ENCODE data around the gene RHPN2. TPM values are rescaled to one million over a fixed set of nuclear protein-coding genes. Genes with fewer than 3 reads are reported as not detected.
A peak's percentile ranks its signal among the peaks of the same experiment; 100 is the strongest.

Gene RHPN2
- polyA plus RNA-seq, 2 of the 4 experiments (the other 2 are of a cell fraction) = 60.5 to 140 TPM

DNA sequence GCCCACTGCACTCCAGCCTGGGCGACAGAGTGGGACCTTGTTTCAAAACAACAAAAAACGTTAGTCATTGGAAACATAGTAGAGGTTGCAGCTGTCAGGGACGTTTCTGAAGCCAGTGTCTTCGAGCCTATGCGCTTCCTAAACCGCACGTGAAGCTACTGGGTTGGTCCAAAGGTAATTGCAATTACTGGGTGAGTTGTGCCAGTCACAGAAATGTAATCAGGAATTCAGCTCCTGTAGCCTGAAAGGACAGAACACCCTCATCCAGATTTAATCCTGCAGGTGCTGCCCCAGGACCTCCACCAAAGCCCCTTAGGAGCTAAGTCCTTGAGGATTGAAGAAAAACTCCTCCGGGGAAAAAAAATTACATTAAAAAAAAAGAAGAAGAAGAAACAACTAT is 2.4 kb upstream of the RHPN2 start:
- Histone ChIP-seq H3K4me2 (no peak overlapping the region), H3K27ac (peak overlapping the region; percentile 7 to 79; a peak in 3 of 6 replicates), H3K4me3 (no peak overlapping the region), H3K9me3 (no peaks in the 10 kb centered on the region), H3K4me1 (peaks cover 62% of the 10 kb centered on the region)
- ATAC-seq (no peak), FAIRE-seq (no peak), DNase-seq (ENCODE audit: low read depth in 1 of 2, low spot score in 1 of 2) (no peak)
- WGBS (ENCODE audit: missing lambda C conversion rate) = 85% methylated on average over 8 of the region's 8 CpGs
- ChIA-PET POLR2A (interaction anchor here (0.7 to 1.0 kb wide), 2 partner anchors 35 to 46 kb away, joined by 4 read pairs; no protein-coding TSS in a partner anchor), CTCF (interaction anchor here (0.9 to 4.7 kb wide), 5 partner anchors 10 to 1415 kb away, joined by 4 to 25 read pairs (median 6); partner anchors contain the start of gene WTIP)
- no peak for TF ChIP-seq REST (IDR thresholded peaks at IDR 0.05)
- no peak for TF ChIP-seq POLR2AphosphoS2 (conservative IDR thresholded peaks at IDR 0.05; ENCODE audit: low read length)
- no peak for TF ChIP-seq PHF8 (IDR thresholded peaks at IDR 0.05; ENCODE audit: borderline replicate concordance, low read depth)
- no peak for TF ChIP-seq ZNF302 (CRISPR knock-in tag; IDR thresholded peaks at IDR 0.05)
- TF ChIP-seq ESRRA (IDR thresholded peaks at IDR 0.05; ENCODE audit: borderline replicate concordance, low read length) = no peak
- TF ChIP-seq, protein P1, sequence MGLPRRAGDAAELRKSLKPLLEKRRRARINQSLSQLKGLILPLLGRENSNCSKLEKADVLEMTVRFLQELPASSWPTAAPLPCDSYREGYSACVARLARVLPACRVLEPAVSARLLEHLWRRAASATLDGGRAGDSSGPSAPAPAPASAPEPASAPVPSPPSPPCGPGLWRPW (IDR thresholded peaks at IDR 0.05) = no peak
- TF ChIP-seq HOXB13 (CRISPR knock-in tag; IDR thresholded peaks at IDR 0.05; ENCODE audit: low read depth) = no peak

GRCh38 chr19:33066543-33066942 is 1.9 kb upstream of the RHPN2 start:
- H3K4me2 ChIP-seq = no peak overlapping the region
- POLR2A ChIA-PET = no interaction called here
- peaks cover 61% of the 10 kb centered on the region for H3K4me1 ChIP-seq
- FAIRE-seq (peak; percentile 43), DNase-seq (ENCODE audit: low read depth in 1 of 2, low spot score in 1 of 2) (no peak), ATAC-seq (no peak)
- H3K27ac ChIP-seq = peak overlapping the region in 1 of 2 experiments; percentile 90; a peak in 2 of 6 replicates
- H3K4me3 ChIP-seq = no peak overlapping the region
- no peaks in the 10 kb centered on the region for H3K9me3 ChIP-seq
- TF ChIP-seq, protein P2, sequence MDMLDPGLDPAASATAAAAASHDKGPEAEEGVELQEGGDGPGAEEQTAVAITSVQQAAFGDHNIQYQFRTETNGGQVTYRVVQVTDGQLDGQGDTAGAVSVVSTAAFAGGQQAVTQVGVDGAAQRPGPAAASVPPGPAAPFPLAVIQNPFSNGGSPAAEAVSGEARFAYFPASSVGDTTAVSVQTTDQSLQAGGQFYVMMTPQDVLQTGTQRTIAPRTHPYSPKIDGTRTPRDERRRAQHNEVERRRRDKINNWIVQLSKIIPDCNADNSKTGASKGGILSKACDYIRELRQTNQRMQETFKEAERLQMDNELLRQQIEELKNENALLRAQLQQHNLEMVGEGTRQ (IDR thresholded peaks at IDR 0.05) = no peak
- TF ChIP-seq, protein P3, sequence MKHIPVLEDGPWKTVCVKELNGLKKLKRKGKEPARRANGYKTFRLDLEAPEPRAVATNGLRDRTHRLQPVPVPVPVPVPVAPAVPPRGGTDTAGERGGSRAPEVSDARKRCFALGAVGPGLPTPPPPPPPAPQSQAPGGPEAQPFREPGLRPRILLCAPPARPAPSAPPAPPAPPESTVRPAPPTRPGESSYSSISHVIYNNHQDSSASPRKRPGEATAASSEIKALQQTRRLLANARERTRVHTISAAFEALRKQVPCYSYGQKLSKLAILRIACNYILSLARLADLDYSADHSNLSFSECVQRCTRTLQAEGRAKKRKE (CRISPR knock-in tag; IDR thresholded peaks at IDR 0.05; ENCODE audit: low read depth) = no peak
- TF ChIP-seq JUNB (IDR thresholded peaks at IDR 0.05) = no peak
- no peak for TF ChIP-seq POLR2A (IDR thresholded peaks at IDR 0.05; ENCODE audit: low read length)
- no peak for TF ChIP-seq EP300 (IDR thresholded peaks at IDR 0.05)
- CTCF ChIA-PET = interaction anchor here (1.6 to 4.7 kb wide), 3 partner anchors 11 to 90 kb away, joined by 3 to 25 read pairs (median 11); no protein-coding TSS in a partner anchor
- WGBS (ENCODE audit: missing lambda C conversion rate) = 94% methylated on average over 18 of the region's 18 CpGs

DNA sequence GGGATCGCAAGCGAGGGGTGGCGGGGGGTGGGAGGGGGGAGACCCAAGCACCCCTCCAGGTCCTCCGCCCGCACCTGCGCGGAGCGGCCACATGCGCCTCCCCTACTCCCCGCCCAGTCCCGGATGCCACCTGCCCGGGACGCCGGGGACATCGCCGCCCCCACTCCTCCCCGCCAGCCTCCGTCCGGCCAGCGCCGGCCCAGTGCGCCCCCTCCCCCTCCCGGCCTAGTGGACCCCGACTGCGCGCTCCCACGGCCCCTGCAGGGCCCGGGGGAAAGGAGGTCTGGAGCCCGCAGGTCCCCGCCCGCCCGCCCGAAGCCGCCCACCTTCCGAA is 263 bp downstream of the RHPN2 start:
- ChIA-PET POLR2A (interaction anchor here (1.2 to 2.9 kb wide), 8 partner anchors 9 to 389 kb away, joined by 3 to 16 read pairs (median 12); partner anchors contain the start of genes ANKRD27 and GPATCH1), CTCF (interaction anchor here (1.1 to 4.7 kb wide), 6 partner anchors 12 to 89 kb away, joined by 3 to 25 read pairs (median 8); no protein-coding TSS in a partner anchor)
- DNase-seq (ENCODE audit: low read depth in 1 of 2, low spot score in 1 of 2) (peak in 1 of 2 experiments; percentile 68), FAIRE-seq (no peak), ATAC-seq (peak; percentile 72 to 75)
- H3K4me1 ChIP-seq = peaks cover 61% of the 10 kb centered on the region
- H3K9me3 ChIP-seq = no peaks in the 10 kb centered on the region
- H3K4me3 ChIP-seq = peak overlapping the region; percentile 84
- peak overlapping the region; percentile 90 to 93 for H3K27ac ChIP-seq
- H3K4me2 ChIP-seq = peak overlapping the region; percentile 93
- WGBS (ENCODE audit: missing lambda C conversion rate) = 0% methylated on average over 15 of the region's 35 CpGs
- no peak for TF ChIP-seq EP300 (IDR thresholded peaks at IDR 0.05)
- no peak for TF ChIP-seq HOXB5 (CRISPR knock-in tag; IDR thresholded peaks at IDR 0.05)
- TF ChIP-seq REST (IDR thresholded peaks at IDR 0.05) = no peak
- TF ChIP-seq ZFP36 (IDR thresholded peaks at IDR 0.05; ENCODE audit: borderline replicate concordance, partially characterized antibody) = no peak
- TF ChIP-seq HMGXB4 (CRISPR knock-in tag; IDR thresholded peaks at IDR 0.05; ENCODE audit: borderline replicate concordance) = no peak
- TF ChIP-seq RARB (CRISPR knock-in tag; IDR thresholded peaks at IDR 0.05) = no peak
- no peak for TF ChIP-seq CHD4 (IDR thresholded peaks at IDR 0.05; ENCODE audit: borderline replicate concordance)
- TF ChIP-seq BHLHE40 (IDR thresholded peaks at IDR 0.05; ENCODE audit: low read depth, low read length) = no peak
- TF ChIP-seq RFX5 (IDR thresholded peaks at IDR 0.05) = no peak
- TF ChIP-seq POLR2A (IDR thresholded peaks at IDR 0.05; ENCODE audit: low read length) = no peak
- no peak for TF ChIP-seq NFE2L2 (conservative IDR thresholded peaks at IDR 0.05; ENCODE audit: low read length)
- TF ChIP-seq, protein P2 (IDR thresholded peaks at IDR 0.05) = no peak
